ENCODE results near the gene SPDEF.

- TF ChIP-seq POLR2AphosphoS5 (IDR thresholded peaks at IDR 0.05; ENCODE audit: borderline replicate concordance, low read depth, low read length) (no peak), EZH2 (IDR thresholded peaks at IDR 0.05) (no peak), FOXP2 (optimal IDR thresholded peaks at IDR 0.05; ENCODE audit: control extremely low read depth, extremely low read length, insufficient read depth) (no peak)
Observed at GRCh38 chr6:34595332-34596184, 39.4 kb upstream of the SPDEF start.
